ENCODE results near the gene EML6.

DNA sequence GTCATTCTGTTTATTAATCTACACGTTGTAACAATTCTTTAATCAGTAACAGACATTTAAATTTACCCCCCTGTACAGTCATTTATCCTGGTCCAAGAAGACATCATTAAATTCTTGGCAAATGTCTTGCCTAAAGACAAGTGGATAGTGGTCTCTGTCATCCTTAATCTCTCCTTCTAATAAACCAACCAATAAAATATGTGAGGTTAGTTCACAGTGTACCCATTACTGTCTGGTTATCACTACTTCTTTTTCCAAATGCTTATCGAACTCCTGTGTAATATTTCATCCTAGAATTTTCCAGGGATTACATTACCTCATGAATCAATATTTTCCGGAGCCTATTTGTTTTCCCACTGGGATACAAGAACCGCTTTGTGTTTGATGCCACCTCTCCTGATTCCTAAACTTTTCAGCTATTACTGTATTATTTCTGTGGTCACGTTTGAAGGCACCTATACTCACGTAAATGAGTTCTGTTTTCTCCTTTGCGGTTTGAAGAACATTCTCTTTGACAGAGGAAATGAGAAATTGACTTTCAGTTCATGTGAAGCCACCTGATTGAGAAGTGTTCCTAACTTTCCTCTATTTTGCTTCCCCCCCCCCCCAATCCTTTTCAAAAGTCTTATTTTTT, 195.3 kb downstream of the EML6 start:
- TF ChIP-seq EZH2 (IDR thresholded peaks at IDR 0.05) (no peak), POLR2AphosphoS5 (IDR thresholded peaks at IDR 0.05; ENCODE audit: borderline replicate concordance, low read depth, low read length) (no peak), FOXP2 (optimal IDR thresholded peaks at IDR 0.05; ENCODE audit: control extremely low read depth, extremely low read length, insufficient read depth) (no peak)

Measured in SK-N-MC (cell line).